Neural crest cell (in vitro differentiated cells): ENCODE results near the gene TYW5. TPM values are rescaled to one million over a fixed set of nuclear protein-coding genes. Genes with fewer than 3 reads are reported as not detected.
"Not testable (repeated sequence)": the region's sequence is repeated elsewhere in the genome, so short reads cannot be mapped to it uniquely, and the experiment has no call there.

Experiments
- DNase-seq: peaks from one replicate; pipeline ENCODE4 v3.0.0; 2021; ENCODE audit warnings: low read depth, mixed read lengths, low spot score
- H3K27ac Mint-ChIP-seq: one replicate; pipeline ENCODE4 v1.8.0; 2021; ENCODE audit warnings: mild to moderate bottlenecking, mixed read lengths; ENCODE audit not compliant: unreplicated experiment
- H3K27me3 Mint-ChIP-seq: 2 replicates; pipeline ENCODE4 v1.8.0; 2021; ENCODE audit warnings: low read depth, mild to moderate bottlenecking, mixed read lengths
- H3K36me3 Mint-ChIP-seq: 2 replicates; pipeline ENCODE4 v1.8.0; 2021; ENCODE audit warnings: low read depth, mild to moderate bottlenecking, mixed read lengths
- H3K4me1 Mint-ChIP-seq: 2 replicates; pipeline ENCODE4 v1.8.0; 2021; ENCODE audit warnings: mixed read lengths
- H3K4me3 Mint-ChIP-seq: one replicate; pipeline ENCODE4 v1.8.0; 2021; ENCODE audit warnings: mild to moderate bottlenecking, mixed read lengths
- H3K9me3 Mint-ChIP-seq: 2 replicates; pipeline ENCODE4 v1.8.0; 2021; ENCODE audit warnings: mixed read lengths
- CTCF ChIP-seq: fragments of 200-600 bp; sonication (generic); conservative IDR thresholded peaks from 2 replicates; pipeline ENCODE4 v1.5.0; 2021; ENCODE audit warnings: antibody characterized with exemption, mild to moderate bottlenecking
- total RNA-seq: library from RNA; stranded (reverse); gene quantifications from 2 replicates; pipeline ENCODE4 v1.2.1, GENCODE V29; 2021

Gene TYW5
- total RNA-seq, 1 donor from 2014 or later, result 10.6 TPM

GRCh38 chr2:199923924-199924323 lies 31.4 kb downstream of the TYW5 start:
- Mint-ChIP-seq H3K4me3 (no peak overlapping the region), H3K9me3 (peaks cover 2% of the 10 kb centered on the region), H3K4me1 (peaks cover 16% of the 10 kb centered on the region), H3K36me3 (peaks cover 17% of the 10 kb centered on the region), H3K27ac (no peak overlapping the region), H3K27me3 (no peaks in the 10 kb centered on the region)
- DNase-seq, result no peak
- TF ChIP-seq CTCF, result no peak

DNA sequence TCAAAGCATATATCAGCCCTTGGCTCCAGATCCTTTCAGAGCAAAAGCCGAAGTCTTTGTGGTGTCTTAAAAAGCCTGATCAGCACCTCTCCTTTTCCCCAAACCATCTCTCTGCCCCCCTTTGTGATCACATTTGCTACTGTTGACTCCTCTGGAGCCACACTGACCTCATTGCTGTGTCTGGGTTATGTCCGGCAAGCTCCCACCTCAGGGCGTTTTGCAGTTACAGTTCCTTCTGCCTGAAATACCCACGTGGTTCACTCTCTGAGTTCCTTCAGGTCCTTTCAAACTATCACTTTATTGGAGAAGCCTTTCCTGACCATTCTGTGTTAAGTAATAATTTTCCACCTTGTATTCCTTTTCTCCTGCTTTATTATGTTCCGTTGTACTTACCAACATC lies 32.4 kb downstream of the TYW5 start:
- Mint-ChIP-seq H3K9me3 (peaks cover 5% of the 10 kb centered on the region), H3K27ac (peak overlapping the region; percentile 10), H3K36me3 (peaks cover 23% of the 10 kb centered on the region), H3K4me3 (no peak overlapping the region), H3K4me1 (peaks cover 11% of the 10 kb centered on the region), H3K27me3 (no peaks in the 10 kb centered on the region)
- no peak for TF ChIP-seq CTCF
- no peak for DNase-seq

DNA sequence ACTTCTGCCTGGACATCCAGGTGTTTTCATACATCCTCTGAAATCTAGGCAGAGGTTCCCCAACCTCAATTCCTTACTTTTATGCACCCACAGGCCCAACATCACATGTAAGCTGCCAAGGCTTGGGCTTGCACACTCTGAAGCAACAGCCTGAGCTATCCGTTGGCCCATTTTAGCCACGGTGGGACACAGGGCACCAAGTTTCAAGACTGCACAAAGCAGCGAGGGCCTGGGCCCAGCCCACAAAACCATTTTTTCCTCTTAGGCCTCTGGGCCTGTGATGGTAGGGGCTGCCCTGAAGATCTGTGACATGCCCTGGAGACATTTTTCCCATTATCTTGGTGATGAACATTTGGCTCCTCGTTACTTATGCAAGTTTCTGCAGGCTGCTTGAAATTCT lies 38.3 kb downstream of the TYW5 start:
- peaks cover 45% of the 10 kb centered on the region for H3K36me3 Mint-ChIP-seq
- no peak overlapping the region for H3K27ac Mint-ChIP-seq
- peaks cover 17% of the 10 kb centered on the region for H3K4me1 Mint-ChIP-seq
- DNase-seq, result no peak
- peak overlapping the region; percentile 23 for H3K4me3 Mint-ChIP-seq
- H3K27me3 Mint-ChIP-seq, result no peaks in the 10 kb centered on the region
- TF ChIP-seq CTCF, result no peak
- peaks cover 14% of the 10 kb centered on the region for H3K9me3 Mint-ChIP-seq

DNA sequence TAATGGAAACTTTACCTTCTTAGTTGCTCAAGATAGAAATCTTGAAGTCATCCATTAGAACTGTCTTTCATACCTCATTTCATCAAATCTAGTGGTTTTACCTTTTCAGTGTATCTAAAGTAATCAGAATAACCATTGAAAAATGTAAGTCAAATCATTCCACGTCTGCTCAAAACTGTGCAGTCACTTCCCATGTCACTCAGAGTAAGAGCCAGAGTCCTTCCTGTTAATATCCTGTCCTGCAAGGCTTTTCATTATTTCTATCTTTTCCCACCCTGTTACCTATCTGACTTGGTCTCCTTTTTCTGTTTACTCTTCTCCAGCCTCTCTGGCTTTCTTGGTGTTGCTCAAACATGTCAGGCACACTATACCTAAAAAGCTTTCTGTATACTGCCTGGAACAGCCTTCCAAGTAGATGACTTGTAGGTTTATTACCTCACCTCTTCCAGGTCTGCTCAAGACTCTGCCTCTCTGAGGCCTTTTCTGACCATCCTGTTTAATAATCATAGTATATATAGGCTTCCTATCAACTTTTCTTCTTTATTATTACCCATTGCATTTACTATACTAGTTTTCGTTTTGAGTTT lies 40.8 kb downstream of the TYW5 start:
- H3K27me3 Mint-ChIP-seq, result no peaks in the 10 kb centered on the region
- H3K9me3 Mint-ChIP-seq, result peaks cover 15% of the 10 kb centered on the region
- H3K27ac Mint-ChIP-seq, result no peak overlapping the region
- H3K4me1 Mint-ChIP-seq, result peaks cover 31% of the 10 kb centered on the region
- peak overlapping the region; percentile 56 for H3K4me3 Mint-ChIP-seq
- H3K36me3 Mint-ChIP-seq, result peaks cover 40% of the 10 kb centered on the region
- TF ChIP-seq CTCF, result no peak
- no peak for DNase-seq

DNA sequence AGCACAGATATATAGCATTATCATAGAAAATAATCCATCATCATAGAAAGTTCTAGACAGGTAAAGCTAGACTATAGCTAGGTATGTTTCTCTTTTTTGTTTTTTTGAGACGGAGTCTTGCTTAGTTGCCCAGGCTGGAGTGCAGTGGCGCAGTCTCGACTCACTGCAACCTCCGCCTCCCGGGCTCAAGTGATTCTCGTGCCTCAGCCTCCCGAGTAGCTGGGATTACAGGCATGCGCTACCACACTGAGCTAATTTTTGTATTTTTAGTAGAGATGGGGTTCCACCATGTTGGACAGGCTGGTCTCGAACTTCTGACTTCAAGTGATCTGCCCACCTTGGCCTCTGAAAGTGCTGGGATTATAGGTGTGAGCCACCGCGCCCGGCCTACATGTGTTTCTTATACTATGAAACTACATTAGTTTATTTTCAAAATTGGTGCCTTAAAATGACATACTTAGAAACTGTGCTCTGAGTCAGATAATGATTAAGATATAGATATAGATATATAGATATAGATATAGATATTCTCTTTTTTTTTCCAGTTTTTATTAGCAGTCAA lies 42.7 kb downstream of the TYW5 start:
- not testable (repeated sequence) for H3K27ac Mint-ChIP-seq, DNase-seq, H3K27me3 Mint-ChIP-seq
- Mint-ChIP-seq H3K36me3 (peaks cover 29% of the 10 kb centered on the region), H3K4me1 (peaks cover 31% of the 10 kb centered on the region), H3K9me3 (peaks cover 12% of the 10 kb centered on the region), H3K4me3 (peak overlapping the region; percentile 93)

DNA sequence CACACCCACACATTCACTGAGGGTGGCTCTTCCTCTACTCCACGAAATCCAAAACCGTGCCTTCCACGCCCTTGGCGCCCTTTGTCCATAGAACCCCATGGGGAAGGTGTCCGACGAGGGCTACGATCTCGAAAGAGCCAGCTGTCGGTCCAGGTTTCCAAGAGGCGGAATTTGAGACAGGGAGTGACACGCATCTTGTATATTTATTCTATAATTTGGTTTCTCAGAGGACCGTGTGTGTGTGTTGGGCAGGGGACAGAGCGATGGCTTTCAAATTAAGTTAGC lies 43.5 kb downstream of the TYW5 start:
- Mint-ChIP-seq H3K4me1 (peaks cover 31% of the 10 kb centered on the region), H3K36me3 (peaks cover 21% of the 10 kb centered on the region), H3K27ac (peak overlapping the region; percentile 97), H3K9me3 (peaks cover 8% of the 10 kb centered on the region), H3K4me3 (peak overlapping the region; percentile 93), H3K27me3 (no peaks in the 10 kb centered on the region)
- DNase-seq, result no peak
- no peak for TF ChIP-seq CTCF
